Ishikawa (cell line): ENCODE measurements around the gene WSCD1.

Source experiments
- CEBPB ChIP-seq: IDR thresholded peaks from 2 replicates; pipeline ENCODE4 v1.6.1; 2012
- EP300 ChIP-seq: IDR thresholded peaks from 2 replicates; pipeline ENCODE4 v1.6.1; 2012; ENCODE audit warnings: borderline replicate concordance
- NFIC ChIP-seq: IDR thresholded peaks from 2 replicates; pipeline ENCODE4 v1.6.1; 2012
- TAF1 ChIP-seq: IDR thresholded peaks from 2 replicates; pipeline ENCODE4 v1.6.1; 2012; ENCODE audit warnings: low read depth, mild to moderate bottlenecking
- TEAD4 ChIP-seq: IDR thresholded peaks from 2 replicates; pipeline ENCODE4 v1.6.1; 2012

- TF ChIP-seq EP300 (no peak), TEAD4 (no peak), CEBPB (no peak), NFIC (no peak), TAF1 (no peak)
Measured at GRCh38 chr17:6096201-6097004, 26.2 kb downstream of the WSCD1 start.
